HG02938 (cell line): ENCODE data around the gene PKP1.

Experiments
- ATAC-seq: cut with Tn5 transposase; IDR thresholded peaks from one replicate; pipeline ENCODE4 v1.9.1; 2021; ENCODE audit warnings: mild to moderate bottlenecking, moderate library complexity; ENCODE audit not compliant: unreplicated experiment

The PKP1 gene

DNA sequence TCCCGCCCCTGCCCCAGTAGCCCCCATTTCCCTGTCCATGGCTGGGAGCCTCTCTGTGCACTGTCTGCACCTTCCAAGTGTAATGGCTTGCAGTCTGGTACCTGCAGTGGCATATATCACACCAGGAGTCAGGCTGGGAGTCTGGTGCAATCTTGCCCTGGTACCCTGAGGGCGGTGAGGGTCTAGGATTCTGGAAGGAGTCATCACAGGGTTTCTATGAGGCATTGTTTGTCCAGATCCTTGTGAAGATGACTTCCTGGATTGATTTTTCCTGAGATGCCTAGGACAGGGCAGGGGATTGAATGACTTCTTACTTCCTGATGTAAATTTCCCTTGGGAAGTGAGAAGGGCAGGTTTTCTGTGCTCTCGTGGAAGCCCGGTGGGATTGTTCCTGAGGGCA is 5.9 kb upstream of the PKP1 start:
- no peak for ATAC-seq

DNA sequence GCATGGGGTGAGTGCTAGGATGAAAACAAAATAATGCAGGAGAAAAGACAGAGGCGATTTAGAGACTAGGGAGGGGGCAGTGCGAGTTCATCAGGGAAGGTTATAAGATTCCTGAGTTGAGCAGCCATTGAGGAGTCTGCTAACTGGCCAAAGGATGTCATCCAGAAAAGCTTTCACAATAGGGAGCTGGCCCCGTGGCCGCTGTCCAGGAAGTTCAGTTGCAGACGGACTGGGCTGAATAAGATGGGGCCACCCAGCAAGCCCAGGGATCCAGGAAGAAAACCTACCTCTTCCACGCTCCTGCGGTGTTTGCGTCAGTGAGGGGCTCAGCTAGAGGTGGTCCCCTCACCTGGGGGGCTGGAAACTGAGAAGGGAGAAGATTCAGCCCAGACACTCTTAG is 4.0 kb upstream of the PKP1 start:
- no peak for ATAC-seq

DNA sequence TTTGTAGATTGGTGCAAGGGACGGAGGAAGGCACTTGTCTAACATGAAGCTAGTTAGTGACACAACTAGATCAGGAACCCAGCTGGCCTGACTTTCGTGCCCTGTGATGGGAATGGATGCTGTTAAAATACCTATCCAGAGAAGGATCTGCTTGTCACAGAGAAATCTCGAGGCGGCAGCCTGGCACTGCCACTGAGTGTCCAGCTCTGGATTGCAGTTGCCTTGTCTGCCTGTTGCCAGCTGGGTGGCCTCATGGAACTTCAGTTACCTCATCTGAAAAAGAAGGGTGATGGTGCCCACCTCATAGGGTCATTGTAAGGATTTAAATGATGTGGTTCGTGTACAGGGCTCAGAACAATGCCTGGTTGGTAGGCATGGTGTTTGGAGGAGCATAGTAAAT is 2.4 kb upstream of the PKP1 start:
- no peak for ATAC-seq

DNA sequence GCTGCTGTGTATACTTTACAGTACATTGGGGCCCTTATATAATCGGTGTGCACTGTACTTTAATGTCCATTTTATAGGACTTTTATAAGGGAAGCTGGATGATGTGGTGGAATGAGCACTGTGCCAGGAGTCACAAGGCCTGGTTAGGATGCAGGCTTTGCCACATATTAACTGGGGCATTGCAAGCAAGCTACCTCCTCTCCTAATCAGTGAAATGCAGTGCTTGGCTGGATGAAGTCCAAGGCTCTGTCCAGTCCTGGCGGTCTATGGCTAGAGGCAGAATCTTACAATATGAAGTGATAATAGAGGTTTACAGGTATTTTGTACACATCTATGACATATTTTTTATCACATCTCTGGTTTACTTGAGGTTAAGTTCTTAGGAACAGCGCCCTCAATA is 1.7 kb upstream of the PKP1 start:
- ATAC-seq = no peak

DNA sequence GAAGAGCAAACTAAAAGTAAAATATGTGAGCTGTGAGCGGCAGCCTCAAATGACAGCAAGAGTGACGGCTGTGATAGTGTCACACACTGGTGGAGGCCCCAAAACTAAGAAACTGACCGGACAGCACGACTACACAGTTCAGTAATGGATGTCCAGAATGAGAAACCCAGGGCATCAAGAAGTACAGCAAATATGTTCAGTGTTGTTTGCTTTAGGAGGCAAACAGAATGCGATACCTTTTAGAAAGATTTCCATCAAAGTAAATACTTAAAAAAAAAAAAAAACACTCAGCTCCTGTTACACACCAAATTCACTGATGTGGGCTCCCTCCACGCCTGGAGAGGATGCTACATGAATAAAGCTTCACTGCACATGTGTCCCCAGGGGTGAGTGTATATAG is 1.1 kb upstream of the PKP1 start:
- no peak for ATAC-seq

DNA sequence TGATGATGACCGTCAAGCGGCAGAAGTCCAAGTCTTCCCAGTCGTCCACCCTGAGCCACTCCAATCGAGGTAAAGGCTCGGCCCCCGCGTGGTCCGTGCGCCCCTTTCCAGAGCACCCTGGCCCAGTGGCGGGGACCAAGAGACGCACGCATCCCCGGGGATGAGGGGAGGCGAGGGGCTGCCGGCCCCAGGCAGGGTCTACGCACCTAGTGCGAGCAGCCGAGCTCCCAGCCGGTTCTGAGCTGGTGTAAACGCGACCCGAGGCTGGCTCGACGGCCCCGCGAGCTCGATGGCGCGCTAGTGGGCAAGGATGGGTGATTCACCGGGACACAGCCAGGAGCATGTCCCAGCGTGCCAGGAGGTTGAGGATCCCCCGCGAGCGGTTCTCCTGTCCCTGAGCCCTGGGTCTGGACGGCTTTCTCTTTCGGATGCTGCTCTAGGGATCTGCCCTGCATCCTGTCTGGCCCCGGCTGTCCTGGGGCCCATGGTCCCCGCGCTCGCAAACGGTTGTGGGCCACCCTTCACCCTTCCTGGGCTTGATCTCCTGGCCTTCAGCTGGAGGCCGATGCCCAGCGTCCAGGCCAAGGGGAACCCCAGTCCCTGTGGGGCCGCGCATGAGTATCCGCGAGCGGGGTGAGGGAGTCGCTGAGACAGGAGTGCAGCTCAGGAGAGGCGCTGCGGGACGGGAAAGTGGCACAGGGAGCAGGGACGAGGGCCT is 689 bp downstream of the PKP1 start:
- no peak for ATAC-seq

DNA sequence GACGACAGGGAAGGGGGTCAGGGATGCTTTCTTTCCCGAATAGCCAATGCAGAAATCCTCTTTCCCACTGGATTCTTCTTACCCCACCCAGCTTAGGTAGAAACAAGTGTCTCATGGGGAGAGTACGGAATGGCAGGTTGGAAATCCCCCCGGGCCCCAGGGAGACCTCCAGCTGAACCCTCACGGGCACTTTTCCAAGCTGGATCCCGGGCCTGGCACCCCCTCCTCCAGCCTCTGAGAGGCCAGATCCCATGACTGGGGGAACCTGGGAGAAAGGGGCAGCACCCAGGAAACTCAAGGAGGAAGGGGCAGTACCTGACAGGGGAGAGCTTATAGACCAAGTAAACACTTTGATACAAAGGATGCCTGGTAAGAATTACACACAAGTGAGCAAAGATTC is 1.3 kb downstream of the PKP1 start:
- no peak for ATAC-seq

DNA sequence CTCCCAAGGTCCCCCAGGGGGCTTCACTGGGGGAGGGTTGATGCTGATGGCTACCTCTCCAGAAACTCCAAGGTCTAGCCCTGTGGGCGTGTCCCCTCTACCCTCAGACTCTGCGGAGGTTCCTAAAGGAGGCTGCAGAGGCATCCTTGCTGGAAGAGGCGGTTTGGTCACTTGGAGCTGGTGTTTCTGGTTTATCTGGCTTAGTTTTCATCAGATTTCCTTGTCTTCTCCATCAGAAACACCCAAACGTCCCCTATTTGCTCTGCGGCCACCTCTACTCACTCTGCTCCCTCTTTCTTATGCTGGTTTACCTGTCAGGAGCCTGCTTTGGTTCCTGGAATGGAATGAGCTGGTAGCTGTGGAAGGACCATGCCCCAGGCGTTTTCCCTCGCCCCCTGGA is 2.5 kb downstream of the PKP1 start:
- no peak for ATAC-seq

DNA sequence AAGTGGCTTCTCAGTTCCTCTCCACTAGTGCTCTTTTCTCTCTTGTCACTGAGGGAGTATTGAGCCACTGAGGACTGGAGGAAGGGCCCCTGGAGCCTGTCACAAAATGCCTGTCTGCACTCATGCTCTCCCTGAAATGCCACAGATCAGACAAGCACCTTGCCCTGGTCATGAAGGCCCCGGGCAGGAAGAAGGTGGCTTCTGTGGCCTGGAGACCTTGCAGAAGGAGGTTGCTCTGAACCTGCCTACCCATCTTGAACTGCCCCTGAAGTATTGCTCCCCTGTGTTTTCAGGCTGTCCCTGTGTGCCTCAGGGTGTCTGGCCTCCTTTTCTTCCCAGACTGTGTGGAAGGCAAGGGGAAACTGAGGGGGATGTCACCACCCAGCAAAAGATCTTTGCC is 3.1 kb downstream of the PKP1 start:
- no peak for ATAC-seq

DNA sequence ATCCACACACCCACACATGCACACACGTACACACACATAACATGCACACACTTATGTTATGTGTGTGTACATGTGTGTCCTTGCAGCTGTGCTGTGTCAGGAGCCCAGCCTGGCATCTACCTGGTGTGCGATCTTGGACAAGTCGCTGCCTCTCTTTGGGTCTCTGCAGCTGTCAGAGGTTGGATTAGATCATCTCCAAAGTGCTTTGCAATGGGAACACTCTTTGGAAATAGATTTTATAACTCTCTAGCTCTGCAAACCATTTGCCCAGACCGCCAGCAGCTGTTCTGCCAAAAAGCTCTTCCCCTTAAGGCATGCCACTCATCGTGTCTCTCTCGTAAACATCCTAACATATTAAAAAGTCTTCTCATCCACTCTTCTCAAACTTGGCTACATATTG is 4.7 kb downstream of the PKP1 start:
- no peak for ATAC-seq

DNA sequence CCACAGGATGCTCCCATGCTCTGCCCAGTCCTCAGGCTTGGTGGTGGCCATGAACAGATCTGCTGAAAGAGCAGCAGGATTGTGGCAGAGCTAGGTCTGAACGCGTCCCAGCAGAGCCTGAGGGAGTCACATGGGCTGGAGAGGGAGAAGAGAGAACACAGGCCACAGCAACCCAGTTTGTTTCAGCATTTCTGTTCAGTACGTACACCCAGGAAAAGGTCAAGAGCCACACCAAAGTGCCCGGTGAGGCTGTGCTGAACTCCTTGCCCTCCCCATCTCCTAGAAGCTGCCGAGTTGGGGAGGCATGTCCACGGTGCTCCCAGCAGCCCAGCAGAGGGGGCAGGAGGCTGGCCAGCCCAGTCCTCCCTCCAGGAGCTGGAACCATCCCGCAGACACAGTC is 5.5 kb downstream of the PKP1 start:
- no peak for ATAC-seq

DNA sequence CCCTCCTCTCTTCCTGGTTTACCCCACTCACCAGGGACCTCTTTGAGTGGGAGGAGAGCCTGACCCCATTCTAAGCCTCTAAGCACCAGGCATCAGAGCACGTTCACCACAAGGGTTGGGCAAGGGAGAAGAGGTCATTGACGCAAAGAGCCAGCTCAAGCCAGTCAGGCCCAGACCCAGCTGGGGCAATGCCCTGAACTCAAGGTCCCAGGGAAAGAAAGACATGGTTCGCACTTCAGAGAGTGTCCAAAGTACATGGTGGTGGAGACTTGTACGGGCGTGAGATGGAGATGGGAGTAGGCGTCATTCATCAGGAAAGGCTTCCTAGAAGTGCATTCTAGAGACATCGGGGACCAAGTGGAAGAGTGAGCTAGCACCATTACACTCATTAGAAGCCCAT is 7.2 kb downstream of the PKP1 start:
- no peak for ATAC-seq

DNA sequence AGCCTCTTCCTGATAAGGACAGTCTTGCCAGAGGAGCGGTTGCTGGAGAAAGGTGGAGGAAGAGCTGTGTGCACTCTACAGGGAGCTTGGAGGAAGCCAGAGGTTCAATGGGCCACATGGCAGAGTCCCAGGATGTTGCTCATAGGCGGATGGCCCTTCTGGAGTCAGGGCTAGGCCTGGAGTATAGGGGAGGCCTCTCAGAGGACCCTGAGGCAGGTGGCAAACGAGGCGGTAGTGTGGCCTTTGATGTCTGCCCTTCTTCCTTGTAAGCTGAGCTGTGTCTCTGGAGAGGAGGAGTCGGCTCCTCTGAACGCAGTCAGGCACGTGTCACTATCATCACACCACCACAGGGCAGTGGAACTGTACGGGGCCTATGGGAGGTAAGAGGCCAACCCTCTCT is 8.6 kb downstream of the PKP1 start:
- no peak for ATAC-seq

DNA sequence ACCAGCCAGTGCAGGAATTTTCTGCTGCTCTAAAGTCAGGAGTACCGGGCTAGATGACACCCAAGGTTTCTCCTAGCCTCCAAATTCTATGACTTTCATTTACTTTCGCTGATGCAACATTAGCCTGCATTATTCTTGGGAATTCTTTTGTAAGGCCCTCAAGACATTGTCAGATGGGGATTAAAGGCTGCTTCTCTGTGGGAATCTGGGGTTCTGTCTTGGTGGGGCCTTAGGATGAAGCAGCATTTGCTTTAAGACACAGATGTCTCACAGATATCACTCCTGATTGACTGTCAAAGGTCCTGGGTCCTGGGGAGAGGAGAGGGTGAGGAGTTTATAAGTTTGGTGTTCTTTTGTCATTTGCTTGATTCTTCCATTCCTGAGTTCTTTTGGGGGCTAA is 11.6 kb downstream of the PKP1 start:
- ATAC-seq = no peak

DNA sequence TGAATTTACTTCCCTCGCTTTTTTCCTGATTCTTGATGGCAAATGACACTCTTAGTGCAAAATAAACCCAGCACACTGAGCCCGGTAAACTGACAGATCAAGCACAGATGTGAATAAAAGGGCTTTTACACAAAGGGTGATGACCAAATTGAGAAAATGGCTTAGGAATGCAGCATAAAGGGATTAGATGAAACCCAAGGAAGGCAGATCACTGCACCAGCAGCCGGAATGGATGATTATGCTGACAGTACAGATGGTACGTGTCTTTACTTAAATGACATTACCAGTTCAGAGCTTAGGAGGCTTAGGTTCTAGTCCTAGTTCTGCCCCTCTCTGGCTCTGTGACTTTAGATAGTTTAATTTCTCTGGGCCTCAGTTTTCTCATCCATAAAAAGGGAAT is 12.0 kb downstream of the PKP1 start:
- no peak for ATAC-seq

DNA sequence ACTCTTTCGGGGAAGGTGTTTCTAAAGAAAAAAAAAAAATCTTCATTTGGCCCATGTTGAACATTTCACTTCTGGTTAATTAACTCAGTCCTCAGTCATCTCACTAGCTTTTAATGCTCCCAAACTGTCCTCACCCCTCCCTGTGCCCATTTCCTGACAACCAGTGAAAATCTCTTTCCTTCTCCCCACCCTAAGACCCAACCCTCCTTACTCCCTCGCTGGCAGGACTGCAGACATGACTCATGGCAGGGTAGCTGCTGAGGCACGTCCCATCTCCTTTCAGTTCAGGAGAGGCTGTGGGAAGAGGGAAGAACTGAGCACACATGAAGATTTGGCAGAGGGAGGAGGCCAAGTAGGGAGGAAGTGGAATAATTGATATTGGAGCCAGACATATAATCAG is 12.6 kb downstream of the PKP1 start:
- ATAC-seq = no peak

DNA sequence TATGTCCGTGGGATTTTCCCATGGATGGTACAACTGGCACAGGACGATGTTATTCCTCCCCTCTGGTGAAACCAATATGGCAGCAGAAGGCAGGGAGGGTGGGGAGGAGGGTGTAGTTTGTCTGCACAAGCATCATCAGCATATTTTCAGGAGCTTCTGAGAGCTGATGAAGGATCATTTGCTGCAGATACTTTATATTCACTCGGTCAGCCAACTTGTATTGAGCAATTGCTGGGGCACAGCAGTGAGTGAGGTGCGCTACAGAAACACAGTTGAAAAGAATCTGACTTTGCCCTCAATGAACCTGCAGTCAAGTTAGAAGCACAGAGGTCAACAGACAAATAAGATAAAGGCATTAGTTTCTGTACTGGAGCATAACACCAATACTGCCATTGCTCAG is 13.0 kb downstream of the PKP1 start:
- no peak for ATAC-seq

DNA sequence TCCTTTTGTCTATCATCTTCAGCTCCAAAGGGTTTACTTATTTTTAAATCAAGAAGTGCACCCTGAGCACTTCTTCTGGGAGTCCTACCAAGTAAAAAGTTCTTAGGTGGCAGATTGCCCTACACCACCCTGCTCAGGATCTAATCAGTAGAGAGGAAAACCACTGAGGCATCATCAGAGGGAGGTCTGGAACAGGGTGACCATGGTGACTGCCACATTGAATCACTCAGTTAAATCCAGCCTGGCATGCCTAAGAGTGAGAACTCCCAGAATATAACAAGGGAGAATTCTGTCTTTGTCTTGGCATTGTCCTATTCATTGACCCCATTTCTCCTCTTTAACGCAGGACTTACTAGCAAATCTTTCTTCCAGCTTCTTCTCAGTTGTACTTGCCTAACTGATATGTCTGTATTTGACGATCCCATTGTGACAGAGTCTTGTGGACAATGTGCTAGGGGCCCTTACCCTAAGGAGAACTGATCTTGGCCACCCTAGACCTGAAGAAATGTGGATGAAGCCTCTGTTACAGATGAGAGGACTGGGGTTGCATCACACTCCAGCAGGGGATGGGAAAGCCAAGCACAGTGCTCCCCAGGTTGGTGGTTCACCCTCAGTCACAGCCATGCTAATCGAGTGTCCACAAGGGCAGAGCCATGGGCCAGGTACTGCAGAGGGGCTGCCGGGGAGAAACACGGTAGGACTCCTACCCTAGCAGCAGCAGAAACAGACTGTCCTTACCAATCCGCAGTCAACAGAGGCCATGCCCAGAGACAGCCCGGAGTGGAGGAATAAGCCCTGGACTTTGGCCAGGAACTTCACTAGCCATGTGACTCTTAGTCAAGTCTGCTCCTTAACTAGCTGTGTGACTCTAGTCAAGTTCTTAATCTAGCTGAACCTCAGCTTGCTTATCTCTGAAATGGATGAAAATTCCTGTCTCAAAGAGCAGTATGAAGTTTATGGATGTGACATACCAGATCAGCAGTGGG is 15.4 kb downstream of the PKP1 start:
- no peak for ATAC-seq

DNA sequence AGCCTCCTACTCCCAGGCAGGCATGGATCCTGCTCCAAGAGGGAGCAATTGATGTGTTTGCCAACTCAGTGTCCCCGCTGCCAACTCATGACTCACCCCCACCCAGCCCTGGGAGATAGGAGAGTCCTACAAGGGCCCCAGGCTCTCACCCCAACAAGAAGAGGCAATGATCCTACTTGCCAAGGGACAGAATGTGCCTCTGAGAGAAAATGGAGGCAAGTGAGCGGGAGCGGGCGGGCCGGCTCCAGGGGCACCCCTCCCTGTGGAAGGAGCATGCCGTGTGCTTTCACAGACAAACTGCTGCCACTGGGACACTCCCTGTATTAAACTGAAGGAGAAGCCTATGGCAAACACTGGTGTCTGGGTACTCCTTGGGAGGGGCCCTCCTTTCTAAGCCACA is 16.7 kb downstream of the PKP1 start:
- ATAC-seq = no peak

DNA sequence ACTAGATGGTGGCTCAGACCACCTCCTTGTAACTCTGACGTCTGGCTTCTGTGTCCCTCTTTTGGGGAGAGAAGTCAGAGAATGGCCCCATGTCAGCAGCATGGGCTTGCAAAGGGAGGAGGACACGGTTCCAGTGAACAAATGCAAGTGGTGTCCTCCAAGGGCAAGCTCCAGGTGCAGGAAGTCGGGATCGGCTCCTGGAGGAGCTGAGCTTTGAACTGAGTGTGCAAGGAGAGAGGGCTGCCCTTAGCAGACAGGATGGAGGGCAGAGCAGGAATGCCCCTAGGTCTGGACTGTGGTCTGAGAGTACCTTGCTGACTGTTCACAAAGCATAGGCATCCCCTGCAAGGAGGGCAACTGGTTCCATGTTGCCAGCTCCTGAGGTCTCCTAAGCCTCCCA is 17.3 kb downstream of the PKP1 start:
- ATAC-seq = no peak

DNA sequence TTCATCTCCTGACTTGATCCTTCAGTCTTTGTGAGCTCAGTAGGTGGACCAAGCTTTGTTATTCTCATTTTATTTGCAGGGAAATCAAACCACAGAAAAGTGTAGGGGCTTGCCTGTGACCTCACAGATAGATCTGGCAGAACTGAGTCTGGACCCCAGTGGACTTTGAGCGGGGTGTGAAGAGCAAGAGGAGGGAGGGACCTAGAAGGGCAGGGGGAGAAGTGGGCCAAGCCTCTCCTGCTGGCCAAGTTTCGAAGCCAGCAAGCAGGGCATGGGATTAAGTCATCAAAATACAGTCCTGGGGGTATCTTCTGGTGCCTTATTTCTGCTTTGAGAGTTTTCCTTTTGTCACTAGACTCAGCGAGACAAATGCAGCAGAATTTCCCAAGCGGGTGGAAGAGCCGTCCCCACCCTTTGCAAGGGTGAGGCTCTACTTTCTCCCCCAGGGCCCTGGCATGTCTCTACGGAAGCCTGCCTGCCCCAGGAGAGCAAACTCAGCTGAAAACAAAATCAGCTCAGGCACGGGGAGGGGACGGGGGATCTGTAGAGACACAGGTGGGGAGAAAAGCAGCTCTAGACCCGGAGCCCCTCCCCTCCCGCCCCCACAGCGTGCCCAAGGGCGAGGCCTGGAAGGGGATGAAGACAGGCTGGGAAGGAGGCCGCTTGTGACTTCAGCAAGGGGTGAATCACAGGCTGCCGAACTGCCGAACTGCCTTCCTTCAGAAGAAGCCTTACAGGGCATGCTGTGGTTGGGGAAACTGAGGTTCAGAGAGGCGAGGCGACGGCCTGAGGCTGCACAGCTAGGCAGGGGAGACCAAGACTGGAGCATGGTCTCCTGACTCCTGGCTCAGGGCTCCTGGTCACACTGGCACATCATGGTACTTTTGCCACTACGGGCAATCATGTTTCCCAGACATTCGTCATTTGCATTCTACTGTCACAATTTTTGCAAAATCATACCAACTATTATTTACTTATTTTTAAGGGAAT is 19.2 kb downstream of the PKP1 start:
- ATAC-seq = no peak
